Activated naive CD4-positive, alpha-beta T cell treated with anti-CD3 and anti-CD28 coated beads, Interleukin-2, amount 50 U/mL, for 24 hours (primary cell): Measurements from ENCODE around the gene NADSYN1.

ENCODE experiments used
- H3K27ac Mint-ChIP-seq: one replicate; pipeline ENCODE4 v1.8.0; 2021; ENCODE audit warnings: mild to moderate bottlenecking, mixed read lengths
- H3K27me3 Mint-ChIP-seq: one replicate; pipeline ENCODE4 v1.8.0; 2021; ENCODE audit warnings: mixed read lengths
- H3K36me3 Mint-ChIP-seq: one replicate; pipeline ENCODE4 v1.8.0; 2021; ENCODE audit warnings: mixed read lengths
- H3K4me1 Mint-ChIP-seq: one replicate; pipeline ENCODE4 v1.8.0; 2021; ENCODE audit warnings: mixed read lengths
- H3K4me3 Mint-ChIP-seq: one replicate; pipeline ENCODE4 v1.8.0; 2021; ENCODE audit warnings: mild to moderate bottlenecking, mixed read lengths
- H3K9me3 Mint-ChIP-seq: one replicate; pipeline ENCODE4 v1.8.0; 2021; ENCODE audit warnings: mixed read lengths

The NADSYN1 gene

DNA sequence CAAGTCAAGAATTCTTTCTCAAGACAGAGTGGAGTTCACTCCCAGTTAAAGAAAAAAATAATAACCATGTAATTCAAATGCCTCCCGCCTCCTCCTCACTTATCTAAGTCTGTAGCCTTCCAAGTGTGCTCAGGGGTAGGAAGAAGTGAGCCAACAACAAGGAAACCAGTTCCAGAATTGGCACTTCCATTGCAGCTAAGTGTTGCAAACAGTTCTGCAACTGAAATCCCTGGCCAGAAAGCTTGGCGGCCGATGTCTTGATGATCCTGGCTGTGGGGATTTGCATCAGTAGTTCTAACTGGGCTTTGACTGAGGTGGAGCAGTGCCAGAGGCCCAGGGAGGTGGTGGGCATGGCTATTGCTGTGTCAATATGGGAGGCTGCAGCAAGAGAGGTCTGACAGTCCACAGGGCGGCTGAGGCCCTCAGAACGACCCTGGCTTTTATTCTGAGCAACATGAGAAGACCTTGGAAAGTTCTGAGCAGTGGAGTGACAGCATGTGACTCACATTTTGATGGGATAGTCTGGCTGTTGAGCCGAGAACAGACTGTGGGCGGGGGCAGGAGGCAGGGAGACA is 24.1 kb upstream of the NADSYN1 start:
- Mint-ChIP-seq H3K4me1 (no peaks in the 10 kb centered on the region), H3K36me3 (no peaks in the 10 kb centered on the region), H3K4me3 (no peak overlapping the region), H3K9me3 (no peaks in the 10 kb centered on the region), H3K27ac (no peak overlapping the region), H3K27me3 (no peaks in the 10 kb centered on the region)

DNA sequence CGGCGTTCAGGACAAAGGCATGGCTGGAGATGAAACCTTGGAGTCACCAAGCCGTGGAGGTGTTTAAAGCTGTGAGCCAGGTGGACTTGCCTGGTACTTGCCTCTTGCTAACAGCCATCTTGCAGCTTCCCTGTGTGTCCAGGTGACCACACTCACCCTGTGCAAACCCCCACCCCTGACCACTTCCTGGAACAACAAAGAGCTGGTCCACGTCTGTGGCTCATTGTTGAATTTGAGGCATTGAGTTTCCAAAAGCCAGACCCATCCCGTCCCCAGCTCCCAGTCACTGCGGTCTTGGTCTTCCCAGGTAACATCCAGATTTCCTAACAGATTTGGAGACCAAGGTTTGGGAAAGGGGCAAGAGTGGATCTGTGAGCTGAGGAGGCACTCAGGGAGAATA is 23.3 kb upstream of the NADSYN1 start:
- Mint-ChIP-seq H3K27me3 (no peaks in the 10 kb centered on the region), H3K4me1 (no peaks in the 10 kb centered on the region), H3K9me3 (no peaks in the 10 kb centered on the region), H3K4me3 (no peak overlapping the region), H3K36me3 (no peaks in the 10 kb centered on the region), H3K27ac (no peak overlapping the region)

DNA sequence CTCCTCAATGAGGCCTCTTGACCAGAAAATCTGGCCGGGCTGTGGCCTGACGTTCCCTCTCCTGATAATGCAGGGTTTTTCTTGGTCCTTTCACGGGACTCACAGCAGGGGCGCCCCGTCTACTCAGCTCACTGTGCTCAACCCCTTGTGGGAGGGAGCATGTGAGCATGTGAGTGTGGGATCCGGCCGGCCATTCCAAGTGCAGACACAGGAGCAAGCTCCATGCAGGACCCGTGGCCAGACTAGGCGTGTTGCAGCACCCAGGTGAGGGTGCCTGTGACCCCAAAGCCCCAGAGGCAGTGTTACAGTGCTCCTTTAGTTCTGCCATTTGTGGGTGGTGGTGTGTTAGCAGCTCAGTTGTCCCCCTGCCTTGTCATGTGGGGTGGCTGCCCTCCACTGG is 22.8 kb upstream of the NADSYN1 start:
- Mint-ChIP-seq H3K27ac (no peak overlapping the region), H3K4me3 (no peak overlapping the region), H3K4me1 (no peaks in the 10 kb centered on the region), H3K9me3 (no peaks in the 10 kb centered on the region), H3K27me3 (no peaks in the 10 kb centered on the region), H3K36me3 (no peaks in the 10 kb centered on the region)

DNA sequence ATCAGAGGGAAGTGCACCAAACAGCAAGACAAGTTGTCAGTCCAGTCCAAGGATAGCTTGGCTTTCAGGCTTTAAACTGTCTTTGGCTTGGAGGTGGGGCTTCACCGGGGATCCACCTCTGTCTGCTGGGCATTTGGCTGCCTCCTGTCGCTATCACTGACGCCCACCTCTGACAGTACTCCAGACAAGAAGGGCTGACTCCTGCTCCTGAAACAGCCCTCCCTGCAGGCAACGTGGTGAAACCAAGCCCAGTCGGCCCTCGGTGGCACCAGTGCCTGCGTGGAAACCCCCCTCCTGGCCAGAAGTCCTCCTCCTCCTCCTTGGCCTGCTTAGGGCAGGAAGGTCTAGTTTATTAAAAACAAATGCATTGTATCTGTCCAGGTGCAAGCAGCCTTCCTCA is 21.7 kb upstream of the NADSYN1 start:
- no peaks in the 10 kb centered on the region for H3K9me3 Mint-ChIP-seq
- H3K4me1 Mint-ChIP-seq, result no peaks in the 10 kb centered on the region
- H3K36me3 Mint-ChIP-seq, result no peaks in the 10 kb centered on the region
- H3K27me3 Mint-ChIP-seq, result no peaks in the 10 kb centered on the region
- H3K27ac Mint-ChIP-seq, result no peak overlapping the region
- H3K4me3 Mint-ChIP-seq, result no peak overlapping the region

DNA sequence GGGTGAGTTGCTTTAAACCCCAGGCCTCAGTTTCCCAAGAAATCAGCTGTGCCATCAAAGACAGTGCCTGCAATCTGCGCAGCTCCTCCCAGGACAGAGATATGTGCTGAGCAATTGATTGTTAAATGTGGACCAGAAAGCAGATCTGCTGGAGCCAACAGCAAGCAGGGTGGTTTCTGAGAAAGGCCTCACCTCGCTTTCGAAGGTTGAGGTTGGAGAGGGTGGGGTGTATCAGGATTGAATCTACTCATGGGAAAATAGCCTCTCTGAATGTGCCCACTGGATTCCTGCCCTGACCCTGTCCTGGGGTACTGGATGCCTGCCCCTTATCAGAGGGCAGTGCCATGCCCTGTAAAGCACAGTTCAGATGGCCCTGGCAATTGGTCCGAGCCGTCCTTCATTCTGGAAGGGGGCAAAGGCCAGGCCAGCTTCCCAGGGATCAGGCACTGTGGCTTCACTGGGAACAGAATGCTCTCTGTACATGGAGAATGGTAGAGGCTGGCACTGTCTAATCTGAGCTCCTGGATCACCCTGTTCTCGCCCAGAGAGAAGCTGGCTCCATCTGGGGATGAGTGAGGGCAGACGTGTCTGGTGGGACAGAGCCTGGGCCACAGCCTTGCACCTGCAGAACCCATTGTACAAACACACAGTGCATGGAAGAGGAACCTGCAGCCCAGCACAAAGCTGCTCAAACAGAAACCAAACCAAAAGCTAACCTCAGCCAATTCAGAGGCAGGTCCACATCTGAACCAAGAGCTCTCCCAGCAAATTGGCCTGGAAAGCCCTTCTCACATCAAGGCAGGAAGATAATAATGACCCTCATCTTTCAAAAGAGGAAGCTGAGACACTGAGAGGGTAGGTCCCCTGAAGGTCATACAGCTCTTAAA is 20.0 kb upstream of the NADSYN1 start:
- no peak overlapping the region for H3K27ac Mint-ChIP-seq
- H3K36me3 Mint-ChIP-seq, result peaks cover 2% of the 10 kb centered on the region
- no peaks in the 10 kb centered on the region for H3K27me3 Mint-ChIP-seq
- no peaks in the 10 kb centered on the region for H3K9me3 Mint-ChIP-seq
- no peak overlapping the region for H3K4me3 Mint-ChIP-seq
- H3K4me1 Mint-ChIP-seq, result no peaks in the 10 kb centered on the region

DNA sequence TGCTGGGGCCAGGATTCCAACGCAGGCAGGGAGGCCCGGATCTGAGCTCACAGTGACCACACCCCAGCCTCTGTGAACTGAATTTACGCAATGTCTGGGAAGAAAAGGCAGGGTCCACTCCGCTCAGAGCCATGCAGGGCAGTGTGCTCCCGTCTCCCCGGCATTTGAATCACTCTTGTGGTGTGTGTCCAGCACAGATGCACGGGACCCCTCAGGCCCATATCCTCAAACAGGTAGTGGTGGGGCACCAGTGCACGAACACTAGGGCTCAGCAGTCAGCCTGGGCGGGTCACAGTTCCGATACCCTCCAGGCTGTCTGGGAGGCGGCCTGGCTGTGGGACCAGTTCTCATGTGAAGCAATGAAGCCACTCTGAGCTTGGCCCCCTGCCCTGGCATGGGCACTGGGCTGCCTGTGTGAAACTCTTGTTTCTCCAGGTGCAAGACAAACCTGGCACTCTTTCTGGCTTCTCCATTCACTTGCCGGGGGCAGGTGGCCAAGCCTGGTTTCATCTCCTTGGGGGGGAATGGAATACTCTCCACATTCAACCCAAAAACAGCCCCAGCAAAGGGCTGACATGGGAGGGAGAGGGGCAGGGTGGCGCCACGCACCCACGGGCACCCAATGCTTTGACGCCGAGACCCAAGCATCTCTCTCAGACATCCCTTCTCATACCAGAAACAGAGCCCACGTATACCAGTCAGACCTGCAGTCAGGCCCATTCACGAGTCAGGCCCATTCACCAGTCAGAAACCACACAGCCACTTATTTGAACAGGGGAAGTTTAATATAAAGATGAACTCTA is 19.2 kb upstream of the NADSYN1 start:
- no peaks in the 10 kb centered on the region for H3K27me3 Mint-ChIP-seq
- peaks cover 2% of the 10 kb centered on the region for H3K36me3 Mint-ChIP-seq
- no peak overlapping the region for H3K27ac Mint-ChIP-seq
- no peaks in the 10 kb centered on the region for H3K4me1 Mint-ChIP-seq
- H3K9me3 Mint-ChIP-seq, result no peaks in the 10 kb centered on the region
- no peak overlapping the region for H3K4me3 Mint-ChIP-seq

DNA sequence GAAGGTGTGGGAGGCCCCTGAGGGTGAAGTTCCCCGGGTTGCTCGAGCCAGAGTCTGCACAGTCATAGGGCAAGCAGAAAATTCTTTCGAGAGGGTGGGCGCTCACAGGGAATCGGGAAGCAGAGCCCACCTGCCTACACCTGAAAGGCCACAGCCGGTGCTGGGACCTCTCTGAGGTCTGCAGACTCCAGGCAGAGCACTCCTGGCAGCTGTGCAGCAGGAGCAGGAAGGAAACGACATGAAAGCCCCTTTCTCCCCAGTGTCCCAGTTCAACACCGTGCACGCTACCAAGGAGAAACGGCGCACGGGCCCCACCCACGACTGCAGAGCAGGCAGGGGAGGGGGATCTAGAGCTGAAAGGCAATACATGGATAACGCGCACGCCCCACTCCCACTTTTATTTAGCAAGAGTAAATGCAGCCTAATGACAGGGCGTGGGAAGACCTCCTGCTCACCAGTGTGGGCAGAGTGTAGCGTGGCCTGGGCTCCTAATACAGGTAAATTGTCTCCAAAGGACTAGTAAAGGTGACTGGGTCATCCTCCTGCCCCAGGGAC is 18.4 kb upstream of the NADSYN1 start:
- Mint-ChIP-seq H3K36me3 (peaks cover 2% of the 10 kb centered on the region), H3K4me3 (no peak overlapping the region), H3K9me3 (no peaks in the 10 kb centered on the region), H3K4me1 (no peaks in the 10 kb centered on the region), H3K27ac (no peak overlapping the region), H3K27me3 (no peaks in the 10 kb centered on the region)

DNA sequence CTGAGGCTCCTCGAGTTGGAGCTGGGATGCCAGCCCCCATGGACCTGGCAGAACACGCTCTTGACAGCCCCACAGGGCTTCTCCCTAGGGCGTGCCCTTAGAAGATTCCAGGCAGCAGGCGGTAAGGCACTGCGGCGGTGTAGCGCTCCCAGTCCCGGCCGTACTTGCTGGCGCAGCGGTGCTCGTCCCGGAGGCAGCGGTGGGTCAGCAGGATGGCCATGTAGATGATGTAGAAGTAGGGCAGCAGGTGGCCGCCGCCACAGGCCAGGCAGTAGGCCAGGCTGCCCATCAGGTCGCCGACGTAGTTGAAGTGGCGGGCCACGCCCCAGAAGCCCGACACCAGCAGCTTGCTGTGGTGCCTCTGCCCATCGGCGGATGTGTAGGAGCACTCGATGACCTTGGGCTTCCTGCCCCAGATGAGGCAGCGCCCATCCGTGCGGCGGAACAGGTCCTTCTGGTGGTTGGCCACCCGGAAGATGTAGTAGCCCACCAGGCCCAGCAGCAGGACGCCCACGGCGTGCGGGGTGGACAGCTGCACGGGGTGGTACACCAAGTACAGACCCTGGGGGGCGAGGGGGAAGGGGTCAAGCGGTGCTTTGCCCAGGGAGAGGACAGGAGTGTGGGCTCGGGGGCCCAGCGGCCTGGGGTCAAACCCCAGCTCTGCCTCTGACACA is 17.6 kb upstream of the NADSYN1 start:
- Mint-ChIP-seq H3K27ac (no peak overlapping the region), H3K4me1 (no peaks in the 10 kb centered on the region), H3K36me3 (peaks cover 2% of the 10 kb centered on the region), H3K27me3 (no peaks in the 10 kb centered on the region), H3K4me3 (no peak overlapping the region), H3K9me3 (no peaks in the 10 kb centered on the region)

DNA sequence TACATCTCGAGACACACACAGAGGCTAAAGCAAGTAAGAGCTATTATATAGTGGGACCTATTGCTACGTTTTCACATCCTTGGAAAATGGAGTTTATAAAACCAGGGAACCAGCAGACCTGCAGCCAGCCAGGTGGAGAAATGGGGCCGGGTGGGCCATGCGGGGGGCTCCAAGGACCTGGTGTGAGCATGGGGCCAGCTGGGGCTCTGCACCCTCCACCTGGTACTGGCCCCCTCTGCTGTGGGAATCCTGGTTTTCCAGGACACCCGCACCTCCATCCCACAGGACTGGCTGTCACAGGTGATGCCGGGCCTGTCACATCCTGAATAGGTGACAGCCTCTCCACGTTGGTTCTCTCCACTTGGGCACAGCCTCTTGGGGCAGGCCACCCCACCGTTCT is 16.1 kb upstream of the NADSYN1 start:
- Mint-ChIP-seq H3K9me3 (no peaks in the 10 kb centered on the region), H3K4me3 (no peak overlapping the region), H3K4me1 (no peaks in the 10 kb centered on the region), H3K36me3 (peaks cover 2% of the 10 kb centered on the region), H3K27ac (no peak overlapping the region), H3K27me3 (no peaks in the 10 kb centered on the region)

DNA sequence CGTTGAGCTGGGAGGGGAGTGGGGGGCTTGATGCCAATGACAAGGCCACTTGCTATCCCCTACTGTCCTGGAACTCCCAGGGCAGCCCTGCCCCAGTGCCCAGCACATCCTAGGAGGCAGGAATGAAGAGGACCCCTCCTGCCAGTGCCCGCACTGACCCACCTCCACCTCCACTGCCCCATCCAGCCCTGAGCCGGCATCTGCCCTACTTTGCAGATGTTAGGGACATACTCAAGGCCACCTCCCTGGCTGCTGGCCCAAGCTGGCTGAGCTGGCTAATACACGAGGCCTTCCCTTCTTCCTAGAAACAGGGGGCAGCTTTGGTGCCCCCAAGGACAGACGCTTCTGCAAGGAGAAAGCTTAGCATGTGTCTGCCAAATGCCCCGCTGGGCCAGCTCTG is 15.6 kb upstream of the NADSYN1 start:
- H3K4me1 Mint-ChIP-seq, result no peaks in the 10 kb centered on the region
- no peak overlapping the region for H3K4me3 Mint-ChIP-seq
- H3K27ac Mint-ChIP-seq, result no peak overlapping the region
- no peaks in the 10 kb centered on the region for H3K27me3 Mint-ChIP-seq
- H3K36me3 Mint-ChIP-seq, result peaks cover 2% of the 10 kb centered on the region
- H3K9me3 Mint-ChIP-seq, result no peaks in the 10 kb centered on the region

DNA sequence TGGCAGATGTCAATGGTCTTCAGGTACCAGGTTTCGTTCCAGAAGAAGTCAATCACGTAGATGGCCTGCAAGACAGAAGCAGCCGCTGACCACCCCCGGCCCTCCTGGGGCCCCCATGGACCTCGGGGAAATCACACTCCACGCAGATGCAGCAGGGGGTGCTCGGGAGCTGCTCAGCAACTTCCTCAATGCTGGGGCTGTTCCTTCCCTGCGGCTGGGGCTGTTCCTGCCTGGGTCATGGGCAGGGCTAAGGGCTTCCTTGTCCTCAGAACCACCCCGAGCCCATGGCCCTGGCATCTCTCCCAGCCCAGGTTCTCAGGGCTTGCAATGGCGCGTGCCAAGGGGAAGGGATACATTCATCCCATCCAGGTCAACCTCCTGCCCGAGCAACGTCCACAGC is 15.1 kb upstream of the NADSYN1 start:
- Mint-ChIP-seq H3K4me3 (no peak overlapping the region), H3K9me3 (no peaks in the 10 kb centered on the region), H3K36me3 (peaks cover 5% of the 10 kb centered on the region), H3K4me1 (no peaks in the 10 kb centered on the region), H3K27ac (no peak overlapping the region), H3K27me3 (no peaks in the 10 kb centered on the region)

DNA sequence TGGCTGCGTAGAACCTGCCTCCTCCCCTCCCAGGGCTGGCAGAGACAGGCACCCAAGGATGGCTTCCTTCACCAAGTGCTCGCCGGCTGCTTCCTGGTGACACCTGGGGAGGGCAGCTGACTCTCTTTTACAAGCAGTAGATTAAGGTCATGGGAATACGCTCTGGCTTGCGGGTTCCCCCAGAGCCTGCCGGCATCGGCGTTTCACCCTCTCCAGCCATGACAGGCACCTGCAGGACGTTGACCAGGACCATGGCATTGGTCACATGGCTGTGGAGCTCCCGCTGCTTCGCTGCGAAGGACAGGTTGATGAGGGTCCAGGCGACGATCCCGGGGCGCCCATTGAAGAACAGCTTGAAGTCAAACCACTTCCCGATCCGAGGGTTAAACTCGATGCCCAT is 14.4 kb upstream of the NADSYN1 start:
- Mint-ChIP-seq H3K4me3 (no peak overlapping the region), H3K36me3 (peaks cover 6% of the 10 kb centered on the region), H3K9me3 (no peaks in the 10 kb centered on the region), H3K27ac (no peak overlapping the region), H3K27me3 (no peaks in the 10 kb centered on the region), H3K4me1 (no peaks in the 10 kb centered on the region)

DNA sequence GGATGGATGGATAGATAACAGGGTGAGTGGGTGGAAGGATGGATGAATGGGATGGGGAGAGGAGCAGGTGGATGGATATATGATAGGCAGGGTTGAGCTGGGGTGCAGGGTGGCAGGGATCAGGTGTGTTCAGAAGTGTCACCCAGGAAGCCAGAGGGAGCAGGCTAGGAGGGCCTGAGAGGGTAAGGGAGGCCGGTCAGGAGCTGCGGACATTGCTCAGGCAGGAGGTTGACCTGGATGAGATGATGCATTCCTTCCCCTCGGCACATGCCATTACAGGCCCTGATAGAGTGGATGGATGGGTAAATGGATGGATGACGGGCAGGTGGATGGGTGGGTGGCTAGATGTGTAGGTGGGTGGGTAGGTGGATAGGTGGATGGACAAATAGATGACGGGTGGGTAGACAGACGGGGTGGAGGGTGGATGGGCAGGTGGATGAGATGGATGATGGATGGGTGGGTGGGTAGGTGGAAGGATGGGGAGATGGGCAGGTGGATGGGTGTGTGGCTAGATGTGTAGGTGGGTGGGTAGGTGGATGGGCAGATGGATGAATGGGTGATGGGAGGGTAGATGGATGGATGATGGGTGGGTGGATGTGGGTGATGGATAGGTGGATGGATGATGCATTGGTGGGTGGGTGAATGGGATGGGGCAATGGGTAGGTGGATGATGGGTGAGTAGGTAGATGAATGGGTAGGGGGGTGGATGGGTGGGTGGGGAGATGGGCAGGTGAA is 12.8 kb upstream of the NADSYN1 start:
- H3K27me3 Mint-ChIP-seq, result no peaks in the 10 kb centered on the region
- no peaks in the 10 kb centered on the region for H3K9me3 Mint-ChIP-seq
- peaks cover 10% of the 10 kb centered on the region for H3K36me3 Mint-ChIP-seq
- H3K4me1 Mint-ChIP-seq, result no peaks in the 10 kb centered on the region
- no peak overlapping the region for H3K4me3 Mint-ChIP-seq
- H3K27ac Mint-ChIP-seq, result no peak overlapping the region

DNA sequence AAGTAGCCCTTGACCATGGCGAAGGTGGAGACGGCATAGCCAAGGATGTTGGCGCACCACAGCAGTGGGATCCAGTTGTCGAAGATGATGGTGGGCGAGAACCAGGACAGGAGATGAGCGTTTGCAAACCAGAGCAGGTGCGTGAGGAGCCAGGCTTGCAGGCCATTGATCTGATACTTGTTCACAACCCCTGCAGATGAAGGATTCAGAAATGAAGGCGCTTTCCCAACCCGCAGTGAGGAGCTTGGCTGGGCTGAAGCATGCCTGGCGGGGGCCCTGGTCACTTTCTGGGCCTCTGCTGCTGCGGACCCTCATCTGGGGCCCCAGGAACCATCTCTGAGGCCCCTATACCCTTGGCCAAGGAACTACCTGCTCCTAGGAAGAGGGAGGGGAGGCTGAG is 11.8 kb upstream of the NADSYN1 start:
- Mint-ChIP-seq H3K4me3 (no peak overlapping the region), H3K4me1 (no peaks in the 10 kb centered on the region), H3K36me3 (peaks cover 18% of the 10 kb centered on the region), H3K27me3 (no peaks in the 10 kb centered on the region), H3K9me3 (peaks cover 6% of the 10 kb centered on the region), H3K27ac (no peak overlapping the region)

DNA sequence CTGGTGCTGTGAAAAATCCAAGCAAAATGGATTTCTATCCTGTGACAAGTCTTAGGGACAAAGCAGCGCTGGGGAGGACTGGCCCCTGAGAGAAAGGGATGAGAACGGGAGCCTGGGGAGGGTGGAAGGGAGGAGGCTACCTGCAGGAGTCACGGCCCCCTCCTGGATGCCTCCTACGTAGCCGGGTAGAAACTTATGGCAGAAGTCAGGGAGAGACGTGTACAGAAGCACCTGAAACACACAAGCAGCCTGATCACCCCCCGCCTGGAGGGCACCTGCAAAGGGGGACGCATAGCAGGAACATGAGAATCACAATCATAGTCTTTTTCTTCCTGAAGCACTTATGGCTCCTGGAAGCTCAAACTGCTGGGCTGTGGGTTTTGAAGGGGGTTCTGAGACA is 10.9 kb upstream of the NADSYN1 start:
- Mint-ChIP-seq H3K4me3 (no peak overlapping the region), H3K4me1 (peaks cover 4% of the 10 kb centered on the region), H3K27me3 (no peaks in the 10 kb centered on the region), H3K9me3 (peaks cover 8% of the 10 kb centered on the region), H3K27ac (no peak overlapping the region), H3K36me3 (peaks cover 21% of the 10 kb centered on the region)
